Upper lobe of left lung (tissue), 6 donors: ENCODE measurements around the gene GUK1. TPM values are rescaled to one million over a fixed set of nuclear protein-coding genes. Genes with fewer than 3 reads are reported as not detected.
"Not testable (repeated sequence)": the region's sequence is repeated elsewhere in the genome, so short reads cannot be mapped to it uniquely, and the experiment has no call there.

Experiments
- ATAC-seq, 2 donors: fragments of 200-7000 bp; cut with Tn5 transposase; one replicate each; pipeline ENCODE4 v1.9.1; 2022; ENCODE audit warnings: mild to moderate bottlenecking in 2 of 2, moderate library complexity in 2 of 2; ENCODE audit not compliant: low FRiP score in 2 of 2
- DNase-seq, 2 donors: peaks; one replicate each; pipeline ENCODE4 v3.0.0-alpha.2; 2019 to 2020
- H3K27ac ChIP-seq, 4 donors: fragments of 200-600 bp; sonication (generic); one replicate each; pipeline ENCODE4 v1.5.1; 2016 to 2019
- H3K27me3 ChIP-seq, 4 donors: fragments of 200-600 bp; sonication (generic); one replicate each; pipeline ENCODE4 v1.5.1; 2017 to 2019
- H3K36me3 ChIP-seq, 4 donors: fragments of 200-600 bp; sonication (generic); one replicate each; pipeline ENCODE4 v1.5.1; 2016 to 2019
- H3K4me1 ChIP-seq, 4 donors: fragments of 200-600 bp; sonication (generic); one replicate each; pipeline ENCODE4 v1.5.1; 2018 to 2019
- H3K4me3 ChIP-seq, 4 donors: fragments of 200-600 bp; sonication (generic); one replicate each; pipeline ENCODE4 v1.5.1; 2017 to 2019; ENCODE audit warnings: mild to moderate bottlenecking in 2 of 4, moderate library complexity in 1 of 4
- H3K9me3 ChIP-seq, 4 donors: fragments of 200-600 bp; sonication (generic); one replicate each; pipeline ENCODE4 v1.5.1; 2018 to 2019
- EP300 ChIP-seq, 4 donors: sonication (generic); formaldehyde crosslinking; IDR thresholded peaks; one replicate each; pipeline ENCODE4 v1.5.1; 2017; ENCODE audit warnings: antibody characterized with exemption in 4 of 4, control low read depth in 2 of 4
- POLR2A ChIP-seq, 4 donors: fragments of 450-650 bp; IDR thresholded peaks; one replicate each; pipeline ENCODE4 v1.5.1; 2016 to 2017; ENCODE audit warnings: antibody characterized with exemption in 4 of 4, mild to moderate bottlenecking in 2 of 4
- POLR2AphosphoS5 ChIP-seq, 2 donors: sonication (generic); formaldehyde crosslinking; IDR thresholded peaks; one replicate each; pipeline ENCODE4 v1.5.1; 2017; ENCODE audit warnings: antibody characterized with exemption in 2 of 2
- WGBS, 2 donors: methylation state at CpG; one replicate each; pipeline ENCODE4 v1.1.5; 2017 to 2018; 5-methylcytosine and 5-hydroxymethylcytosine counted together
- total RNA-seq, 6 donors: library from RNA; depleted of rRNA in 4 of 6; stranded (reverse); fragments of >200 nt in 4 of 6; gene quantifications; one replicate each; pipeline versions ENCODE4 v1.1.0 to v1.2.1, GENCODE V29; 2016 to 2021
- TF ChIP-seq, protein P1 (sequence below), 6 experiments: fragments of 450-650 bp in 4 of 6; fragments of 200-600 bp in 2 of 6; sonication (generic) in 2 of 6; IDR thresholded peaks; one replicate each; pipeline ENCODE4 v1.5.1; 2016 to 2019; ENCODE audit warnings: antibody characterized with exemption in 6 of 6
- donor health status: DM: no; HTN: no; CAD: no; lungs with moderate emphysema.
- donor health status: DM: no; HTN: yes; CAD: no; lungs with severe emphysema.

Gene GUK1
- total RNA-seq, 6 donors from 2014 or later: 198 to 385 (median 269) TPM

- Histone ChIP-seq H3K4me3 (peak overlapping the region; percentile 68 to 81 (median 76)), H3K4me1 (peaks cover 19 to 28% (median 19%) of the 10 kb centered on the region in 4 donors), H3K27me3 (no peaks in the 10 kb centered on the region), H3K36me3 (peaks cover 0 to 24% (median 15%) of the 10 kb centered on the region in 4 donors), H3K9me3 (no peaks in the 10 kb centered on the region), H3K27ac (peak overlapping the region; percentile 87 to 100 (median 92))
- WGBS, 2 donors: 24 to 29% methylated on average over 15 of the region's 15 CpGs
- TF ChIP-seq EP300 (IDR thresholded peaks at IDR 0.05): no peak
- no peak for TF ChIP-seq POLR2AphosphoS5 (IDR thresholded peaks at IDR 0.05)
- TF ChIP-seq, protein P1, sequence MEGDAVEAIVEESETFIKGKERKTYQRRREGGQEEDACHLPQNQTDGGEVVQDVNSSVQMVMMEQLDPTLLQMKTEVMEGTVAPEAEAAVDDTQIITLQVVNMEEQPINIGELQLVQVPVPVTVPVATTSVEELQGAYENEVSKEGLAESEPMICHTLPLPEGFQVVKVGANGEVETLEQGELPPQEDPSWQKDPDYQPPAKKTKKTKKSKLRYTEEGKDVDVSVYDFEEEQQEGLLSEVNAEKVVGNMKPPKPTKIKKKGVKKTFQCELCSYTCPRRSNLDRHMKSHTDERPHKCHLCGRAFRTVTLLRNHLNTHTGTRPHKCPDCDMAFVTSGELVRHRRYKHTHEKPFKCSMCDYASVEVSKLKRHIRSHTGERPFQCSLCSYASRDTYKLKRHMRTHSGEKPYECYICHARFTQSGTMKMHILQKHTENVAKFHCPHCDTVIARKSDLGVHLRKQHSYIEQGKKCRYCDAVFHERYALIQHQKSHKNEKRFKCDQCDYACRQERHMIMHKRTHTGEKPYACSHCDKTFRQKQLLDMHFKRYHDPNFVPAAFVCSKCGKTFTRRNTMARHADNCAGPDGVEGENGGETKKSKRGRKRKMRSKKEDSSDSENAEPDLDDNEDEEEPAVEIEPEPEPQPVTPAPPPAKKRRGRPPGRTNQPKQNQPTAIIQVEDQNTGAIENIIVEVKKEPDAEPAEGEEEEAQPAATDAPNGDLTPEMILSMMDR (IDR thresholded peaks at IDR 0.05): no peak
- no peak for TF ChIP-seq POLR2A (IDR thresholded peaks at IDR 0.05)
- peak; percentile 1 to 16 for ATAC-seq
- no peak for DNase-seq
Measured at GRCh38 chr1:228109962-228110488, 30.1 kb upstream of the GUK1 start.

GRCh38 chr1:228110556-228110955 is 29.5 kb upstream of the GUK1 start:
- ATAC-seq (no peak), DNase-seq (no peak)
- Histone ChIP-seq H3K27me3 (no peaks in the 10 kb centered on the region), H3K4me1 (peaks cover 19 to 28% (median 19%) of the 10 kb centered on the region in 4 donors), H3K36me3 (peaks cover 0 to 23% (median 13%) of the 10 kb centered on the region in 4 donors), H3K4me3 (peak overlapping the region in 1 of 4 donors; percentile 81), H3K27ac (peak overlapping the region; percentile 87 to 100 (median 92)), H3K9me3 (no peaks in the 10 kb centered on the region)
- WGBS, 2 donors: 90 to 92% methylated on average over 7 of the region's 7 CpGs
- TF ChIP-seq EP300 (IDR thresholded peaks at IDR 0.05) (no peak), POLR2AphosphoS5 (IDR thresholded peaks at IDR 0.05) (no peak), POLR2A (IDR thresholded peaks at IDR 0.05) (no peak)
- TF ChIP-seq, protein P1 (IDR thresholded peaks at IDR 0.05): no peak

DNA sequence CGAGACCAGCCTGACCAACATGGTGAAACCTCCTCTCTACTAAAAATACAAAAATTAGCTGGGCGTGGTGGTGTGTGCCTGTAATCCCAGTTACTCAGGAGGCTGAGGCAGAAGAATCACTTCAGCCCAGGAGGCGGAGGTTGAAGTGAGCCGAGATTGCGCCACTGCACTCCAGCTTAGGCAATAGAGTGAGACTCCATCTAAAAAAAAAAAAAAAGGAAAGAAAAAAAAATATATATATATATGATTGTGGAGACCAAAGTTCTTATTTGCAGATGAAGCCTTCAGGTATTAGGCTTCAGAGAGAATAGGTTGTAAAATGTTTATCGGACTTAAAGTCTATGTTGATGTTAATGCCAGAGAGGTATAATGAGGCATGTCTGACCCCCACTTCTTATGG is 28.8 kb upstream of the GUK1 start:
- not testable (repeated sequence) for H3K27ac ChIP-seq, H3K9me3 ChIP-seq, H3K4me3 ChIP-seq, DNase-seq, ATAC-seq, H3K27me3 ChIP-seq
- peaks cover 19 to 28% (median 19%) of the 10 kb centered on the region in 4 donors for H3K4me1 ChIP-seq
- 80 to 81% methylated on average over 6 of the region's 6 CpGs for WGBS, 2 donors
- peaks cover 0 to 16% (median 9%) of the 10 kb centered on the region in 4 donors for H3K36me3 ChIP-seq

DNA sequence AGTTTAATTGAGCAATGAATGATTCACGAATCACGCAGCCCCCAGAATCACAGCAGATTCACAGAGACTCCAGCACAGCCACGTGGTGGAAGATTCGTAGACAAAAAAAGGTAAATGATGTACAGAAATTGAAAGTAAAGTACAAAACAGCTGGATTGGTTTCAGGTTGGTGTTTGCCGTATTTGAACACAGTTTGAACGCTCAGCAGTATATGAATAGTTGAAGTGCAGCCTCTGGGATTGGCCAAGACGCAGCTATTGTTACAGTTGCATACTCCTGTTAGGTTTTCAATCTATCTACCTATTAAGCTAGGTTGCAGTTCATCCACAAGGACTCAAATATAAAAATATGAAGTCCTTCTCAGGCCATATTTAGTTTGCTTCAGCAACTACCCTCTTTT is 27.9 kb upstream of the GUK1 start:
- Histone ChIP-seq H3K4me3 (no peak overlapping the region), H3K9me3 (no peaks in the 10 kb centered on the region)
- WGBS, 2 donors: 85 to 90% methylated on average over 7 of the region's 7 CpGs

DNA sequence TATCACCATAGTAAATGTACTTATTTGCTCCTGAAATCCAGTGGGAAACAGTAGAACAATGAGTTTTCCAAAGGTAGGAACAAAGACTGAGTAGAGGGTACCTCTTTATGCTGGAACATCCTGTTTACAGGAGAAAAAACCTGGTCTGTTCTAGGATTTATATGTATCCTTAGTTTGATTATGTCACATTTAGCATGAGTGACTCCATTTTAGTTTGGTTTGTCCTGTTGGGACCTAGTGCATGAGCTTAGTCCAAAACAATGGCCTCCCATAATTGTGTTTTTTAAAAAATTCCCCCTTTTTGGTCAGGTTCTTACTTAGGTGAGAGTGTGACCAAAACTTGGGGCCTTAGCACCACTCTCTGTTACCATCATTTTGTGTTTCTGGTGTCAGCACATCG is 27.5 kb upstream of the GUK1 start:
- Histone ChIP-seq H3K27me3 (no peaks in the 10 kb centered on the region), H3K36me3 (peaks cover 0 to 3% (median 2%) of the 10 kb centered on the region in 4 donors), H3K4me1 (peaks cover 18 to 24% (median 19%) of the 10 kb centered on the region in 4 donors), H3K27ac (no peak overlapping the region), H3K9me3 (no peaks in the 10 kb centered on the region), H3K4me3 (no peak overlapping the region)
- 78 to 94% methylated on average over 1 of the region's 1 CpG for WGBS, 2 donors
- no peak for TF ChIP-seq EP300 (IDR thresholded peaks at IDR 0.05)
- TF ChIP-seq, protein P1 (IDR thresholded peaks at IDR 0.05): no peak
- TF ChIP-seq POLR2A (IDR thresholded peaks at IDR 0.05): no peak
- TF ChIP-seq POLR2AphosphoS5 (IDR thresholded peaks at IDR 0.05): no peak
- DNase-seq: no peak
- no peak for ATAC-seq

More for the DNA sequence above, 27.9 kb upstream of the GUK1 start:
- H3K27ac ChIP-seq: no peak overlapping the region
- peaks cover 19 to 28% (median 19%) of the 10 kb centered on the region in 4 donors for H3K4me1 ChIP-seq
- H3K27me3 ChIP-seq: no peaks in the 10 kb centered on the region
- no peak for DNase-seq
- no peak for ATAC-seq
- H3K36me3 ChIP-seq: peaks cover 0 to 7% (median 5%) of the 10 kb centered on the region in 4 donors
- no peak for TF ChIP-seq EP300 (IDR thresholded peaks at IDR 0.05)
- TF ChIP-seq, protein P1 (IDR thresholded peaks at IDR 0.05): no peak
- TF ChIP-seq POLR2A (IDR thresholded peaks at IDR 0.05): no peak
